GM12878 (cell line): ENCODE data around the gene IRAK3. TPM values are rescaled to one million over a fixed set of nuclear protein-coding genes. Genes with fewer than 3 reads are reported as not detected.

Source experiments
- ATAC-seq: fragments of 200-7000 bp; cut with Tn5 transposase; 3 replicates; pipeline ENCODE4 v1.9.1; 2020; ENCODE audit warnings: mild to moderate bottlenecking, moderate library complexity
- BruUV-seq: library from RNA; stranded (reverse); fragments of 400-500 nt; replicated peaks from 2 replicates; lab custom pipeline; 2021; lab: Mats Ljungman, UMichigan
- CTCF ChIA-PET: fragments of 300-600 bp; sonication (Branson Sonifier 250); formaldehyde crosslinking; extraction: SDS; loops from one replicate; lab custom pipeline; 2021; ENCODE audit warnings: inconsistent platforms; lab: Yijun Ruan, JAX
- POLR2A ChIA-PET: fragments of 350-600 bp; formaldehyde crosslinking; extraction: SDS; loops from one replicate; lab custom pipeline; 2021; ENCODE audit warnings: inconsistent platforms; lab: Charles Lee
- RAD21 ChIA-PET: fragments of 300-600 bp; sonication (Branson Sonifier 250); formaldehyde crosslinking; loops from one replicate; lab custom pipeline; 2023; ENCODE audit warnings: antibody characterized with exemption; ENCODE audit not compliant: unreplicated experiment; lab: Charles Lee
- SMC1A ChIA-PET: fragments of 300-600 bp; sonication (Branson Sonifier 250); formaldehyde crosslinking; loops from one replicate; lab custom pipeline; 2023; ENCODE audit not compliant: unreplicated experiment, uncharacterized antibody; lab: Charles Lee
- DNase-seq: peaks from one replicate; pipeline ENCODE4 v3.0.0-alpha.2; 2011; ENCODE audit warnings: low read depth, low spot score
- FAIRE-seq: peaks from 3 replicates; lab custom pipeline; 2011; peaks lifted over from hg19 to GRCh38; lab: Jason Lieb, UNC
- H2AFZ ChIP-seq: 2 replicates; pipeline ENCODE4 v1.6.0; 2011; ENCODE audit warnings: low read depth, low read length, control low read depth; ENCODE audit not compliant: control insufficient read depth
- H3K27ac ChIP-seq: 2 replicates; pipeline ENCODE4 v1.5.1; 2011; ENCODE audit warnings: control low read depth; ENCODE audit not compliant: control insufficient read depth, insufficient read depth
- H3K27me3 ChIP-seq, 2 experiments: replicated peaks in 1 of 2; 2 replicates each; pipeline versions ENCODE4 v1.6.0 to v1.6.1; 2011; ENCODE audit warnings: low read length in 1 of 2; ENCODE audit not compliant: control insufficient read depth in 2 of 2, insufficient read depth in 2 of 2
- H3K36me3 ChIP-seq, 2 experiments: 2 replicates each; pipeline ENCODE4 v1.5.1; 2011; ENCODE audit warnings: low read length in 1 of 2; ENCODE audit not compliant: control insufficient read depth in 2 of 2, insufficient read depth in 2 of 2
- H3K4me1 ChIP-seq: 2 replicates; pipeline ENCODE4 v1.6.1; 2011; ENCODE audit warnings: mild to moderate bottlenecking, low read length, moderate library complexity, mixed read lengths; ENCODE audit not compliant: control insufficient read depth, insufficient read depth
- H3K4me2 ChIP-seq: 2 replicates; pipeline ENCODE4 v1.6.0; 2011; ENCODE audit warnings: control low read depth; ENCODE audit not compliant: control insufficient read depth, insufficient read depth
- H3K4me3 ChIP-seq: fragments of 200-600 bp; sonication (generic); 2 replicates; pipeline ENCODE4 v1.5.1; 2016
- H3K79me2 ChIP-seq: 2 replicates; pipeline ENCODE4 v1.6.0; 2011; ENCODE audit warnings: low read length; ENCODE audit not compliant: control insufficient read depth, insufficient read depth
- H3K9ac ChIP-seq: 2 replicates; pipeline ENCODE4 v1.8.0; 2011; ENCODE audit warnings: low read length, control low read depth, mixed read lengths; ENCODE audit not compliant: control insufficient read depth, insufficient read depth
- H3K9me3 ChIP-seq: replicated peaks from 3 replicates; pipeline ENCODE4 v1.5.1; 2011; ENCODE audit warnings: mild to moderate bottlenecking, low read length; ENCODE audit not compliant: control insufficient read depth, insufficient read depth
- H4K20me1 ChIP-seq: 2 replicates; pipeline ENCODE4 v1.6.0; 2011; ENCODE audit not compliant: control insufficient read depth, insufficient read depth
- BCL11A ChIP-seq: IDR thresholded peaks from 2 replicates; pipeline ENCODE4 v1.6.1; 2011; ENCODE audit warnings: low read depth, low read length
- EP300 ChIP-seq, 2 experiments: fragments of 150-350 bp in 1 of 2; IDR thresholded peaks; 2 replicates each; pipeline ENCODE4 v1.6.1; 2011 to 2012; ENCODE audit warnings: low read depth in 2 of 2, low read length in 2 of 2, borderline replicate concordance in 1 of 2, improper control_type of control experiment in 1 of 2, inconsistent platforms in 1 of 2; ENCODE audit not compliant: control insufficient read depth in 1 of 2
- IKZF2 ChIP-seq, 2 experiments: fragments of 450-650 bp; IDR thresholded peaks; 2 replicates each; pipeline ENCODE4 v1.6.1; 2017; ENCODE audit warnings: mild to moderate bottlenecking in 2 of 2, moderate library complexity in 2 of 2
- MXI1 ChIP-seq: fragments of 150-350 bp; IDR thresholded peaks from 2 replicates; pipeline ENCODE4 v1.6.1; 2011; ENCODE audit warnings: low read depth, mild to moderate bottlenecking, inconsistent platforms, low read length, improper control_type of control experiment
- RUNX3 ChIP-seq: IDR thresholded peaks from 2 replicates; pipeline ENCODE4 v1.6.1; 2012; ENCODE audit warnings: low read length, inconsistent platforms
- SIN3A ChIP-seq: IDR thresholded peaks from 2 replicates; pipeline ENCODE4 v1.6.1; 2012; ENCODE audit warnings: low read depth, low read length, improper control_type of control experiment
- SPI1 ChIP-seq: IDR thresholded peaks from 2 replicates; pipeline ENCODE4 v1.6.1; 2011; ENCODE audit warnings: low read depth, mild to moderate bottlenecking, low read length, moderate library complexity, borderline replicate concordance; ENCODE audit not compliant: insufficient read depth
- TCF7 ChIP-seq: IDR thresholded peaks from 2 replicates; pipeline ENCODE4 v1.6.1; 2014; ENCODE audit warnings: antibody characterized with exemption, borderline replicate concordance
- ZNF217 ChIP-seq: fragments of 450-650 bp; IDR thresholded peaks from 2 replicates; pipeline ENCODE4 v1.6.1; 2017; ENCODE audit warnings: antibody characterized with exemption, mild to moderate bottlenecking
- WGBS: methylation state at CpG from one replicate; pipeline ENCODE4 v1.1.6; 2016; ENCODE audit warnings: low lambda C conversion rate; ENCODE audit not compliant: insufficient replicate concordance, insufficient coverage; ENCODE audit errors: missing lambda C conversion rate; 5-methylcytosine and 5-hydroxymethylcytosine counted together
- in situ Hi-C: fragments of 300-500 bp; cut with MboI; formaldehyde crosslinking; loops from 9 replicates; pipeline ENCODE4 v1.14.3; 2018; ENCODE audit warnings: mixed read lengths
- intact Hi-C: fragments of 100-400 bp; cut with micrococcal nuclease; formaldehyde crosslinking; loops from one replicate; pipeline ENCODE4 v1.14.2; 2022; ENCODE audit not compliant: unreplicated experiment
- polyA plus RNA-seq, 11 experiments: library from polyadenylated mRNA; depleted of rRNA in 4 of 11; unstranded in 6 of 11; stranded (reverse) in 5 of 11; fragments of >200 nt; fragmentation: Nextera tagmentation in 4 of 11; fragmentation: Illumina TruSeq in 1 of 11; extraction: Ambion mirVana in 4 of 11; extraction: Trizol in 1 of 11; gene quantifications; 1 replicate in 1 of 11; 2 replicates in 10 of 11; pipeline versions ENCODE4 v1.2.1 to v1.2.3, GENCODE V29; 2011 to 2016; ENCODE audit warnings: inconsistent platforms in 2 of 11, missing spikeins in 2 of 11, low read depth in 1 of 11
- total RNA-seq, 4 experiments: library from RNA; depleted of rRNA in 3 of 4; stranded (reverse); fragments of >200 nt in 3 of 4; fragmentation: Illumina TruSeq in 1 of 4; extraction: Trizol in 1 of 4; gene quantifications; 2 replicates each; pipeline versions ENCODE4 v1.2.1 to v1.2.3, GENCODE V29; 2013 to 2021
- TF ChIP-seq, protein P1 (sequence below): fragments of 450-650 bp; IDR thresholded peaks from 2 replicates; pipeline ENCODE4 v1.6.1; 2017; ENCODE audit warnings: mild to moderate bottlenecking, moderate library complexity
- TF ChIP-seq, protein P2 (sequence below): IDR thresholded peaks from 2 replicates; pipeline ENCODE4 v1.6.1; 2012; ENCODE audit warnings: improper control_type of control experiment, low read depth, low read length; ENCODE audit not compliant: insufficient replicate concordance

The IRAK3 gene
- total and polyA plus RNA-seq, 10 of the 15 experiments (the other 5 are each of a cell fraction or from before 2014, with no cell fraction given), result 1.4 to 14.1 (median 5.4) TPM

DNA sequence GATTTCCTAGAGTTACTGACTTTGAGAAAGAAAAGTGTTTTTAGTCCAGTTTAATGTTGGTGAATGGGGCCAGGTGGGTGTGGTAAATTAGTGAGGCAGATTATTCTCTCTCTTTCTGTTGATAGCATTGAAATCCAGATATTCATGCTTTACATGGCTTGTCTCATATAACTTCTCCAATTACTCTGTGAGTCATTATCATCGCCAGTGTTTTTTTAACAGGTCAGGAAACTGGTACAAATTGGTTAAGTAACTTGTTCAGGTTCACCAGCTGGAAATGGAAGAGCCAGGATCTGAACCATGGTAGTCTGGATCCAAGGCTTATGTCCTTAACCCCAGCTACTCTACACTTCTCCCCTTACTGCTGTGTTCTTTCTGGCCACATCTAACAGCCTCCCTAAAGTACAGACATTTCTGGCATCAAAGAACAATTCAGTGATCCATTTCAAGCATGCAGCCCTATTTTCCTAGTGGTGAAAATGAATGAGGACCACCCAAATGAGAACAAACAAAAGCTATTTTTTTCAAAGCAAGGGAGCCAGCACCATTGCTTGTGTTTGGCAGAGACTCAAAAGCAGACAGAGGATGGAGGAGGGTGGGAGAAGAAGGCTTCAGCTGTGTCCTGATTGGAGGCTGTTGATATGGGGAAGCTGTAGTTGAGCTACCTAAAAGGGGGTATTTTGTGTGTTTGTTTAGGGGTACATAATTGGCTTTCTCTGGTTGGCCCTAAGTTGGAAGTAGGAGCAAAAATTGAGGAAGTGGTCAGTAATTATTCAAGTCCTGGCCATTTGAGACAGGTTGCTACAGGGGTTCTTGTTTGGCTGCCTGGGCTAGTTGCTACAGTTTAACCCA lies 1.7 kb downstream of the IRAK3 start:
- ChIA-PET CTCF (interaction anchor here (0.8 to 2.7 kb wide), 10 partner anchors 8 to 190 kb away, joined by 3 to 9 read pairs (median 3); partner anchors contain the start of gene TMBIM4), RAD21 (interaction anchor here (0.9 to 2.0 kb wide), 9 partner anchors 11 to 111 kb away, joined by 3 to 14 read pairs (median 4); partner anchors contain the start of genes HELB, LLPH and TMBIM4), SMC1A (interaction anchor here (0.8 to 2.5 kb wide), 22 partner anchors 8 to 130 kb away, joined by 3 to 21 read pairs (median 3); partner anchors contain the start of gene LLPH), POLR2A (interaction anchor here (0.6 to 1.9 kb wide), 7 partner anchors 12 to 144 kb away, joined by 3 to 5 read pairs (median 4); no protein-coding TSS in a partner anchor)
- no peak for DNase-seq
- peaks cover 8% of the 10 kb centered on the region for H3K79me2 ChIP-seq
- H3K4me2 ChIP-seq, result peak overlapping the region; percentile 6; the same call in 1 of the 2 replicates
- H3K4me3 ChIP-seq, result peak overlapping the region; percentile 22; the same call in 1 of the 2 replicates
- TSS peak; percentile 63 for BruUV-seq
- ATAC-seq, result peak; percentile 53
- H2AFZ ChIP-seq, result peak overlapping the region; percentile 10
- FAIRE-seq, result no peak
- peaks cover 0 to 5% of the 10 kb centered on the region in 2 experiments; a peak in 1 of 4 replicates for H3K27me3 ChIP-seq
- H4K20me1 ChIP-seq, result no peaks in the 10 kb centered on the region
- WGBS, result 6% methylated on average over 1 of the region's 1 CpG
- intact Hi-C loops, result loop anchor here (2.0 kb wide), 1 partner anchor 22 kb away; the partner anchor contains the start of gene TMBIM4
- in situ Hi-C loops, result no loop called here
- no peaks in the 10 kb centered on the region; a peak in 1 of 4 replicates for H3K36me3 ChIP-seq
- H3K9me3 ChIP-seq, result no peaks in the 10 kb centered on the region; the same call in 1 of the 3 replicates
- no peak overlapping the region for H3K9ac ChIP-seq
- H3K27ac ChIP-seq, result peak overlapping the region; percentile 38
- H3K4me1 ChIP-seq, result peaks cover 25% of the 10 kb centered on the region
- TF ChIP-seq, protein P1, sequence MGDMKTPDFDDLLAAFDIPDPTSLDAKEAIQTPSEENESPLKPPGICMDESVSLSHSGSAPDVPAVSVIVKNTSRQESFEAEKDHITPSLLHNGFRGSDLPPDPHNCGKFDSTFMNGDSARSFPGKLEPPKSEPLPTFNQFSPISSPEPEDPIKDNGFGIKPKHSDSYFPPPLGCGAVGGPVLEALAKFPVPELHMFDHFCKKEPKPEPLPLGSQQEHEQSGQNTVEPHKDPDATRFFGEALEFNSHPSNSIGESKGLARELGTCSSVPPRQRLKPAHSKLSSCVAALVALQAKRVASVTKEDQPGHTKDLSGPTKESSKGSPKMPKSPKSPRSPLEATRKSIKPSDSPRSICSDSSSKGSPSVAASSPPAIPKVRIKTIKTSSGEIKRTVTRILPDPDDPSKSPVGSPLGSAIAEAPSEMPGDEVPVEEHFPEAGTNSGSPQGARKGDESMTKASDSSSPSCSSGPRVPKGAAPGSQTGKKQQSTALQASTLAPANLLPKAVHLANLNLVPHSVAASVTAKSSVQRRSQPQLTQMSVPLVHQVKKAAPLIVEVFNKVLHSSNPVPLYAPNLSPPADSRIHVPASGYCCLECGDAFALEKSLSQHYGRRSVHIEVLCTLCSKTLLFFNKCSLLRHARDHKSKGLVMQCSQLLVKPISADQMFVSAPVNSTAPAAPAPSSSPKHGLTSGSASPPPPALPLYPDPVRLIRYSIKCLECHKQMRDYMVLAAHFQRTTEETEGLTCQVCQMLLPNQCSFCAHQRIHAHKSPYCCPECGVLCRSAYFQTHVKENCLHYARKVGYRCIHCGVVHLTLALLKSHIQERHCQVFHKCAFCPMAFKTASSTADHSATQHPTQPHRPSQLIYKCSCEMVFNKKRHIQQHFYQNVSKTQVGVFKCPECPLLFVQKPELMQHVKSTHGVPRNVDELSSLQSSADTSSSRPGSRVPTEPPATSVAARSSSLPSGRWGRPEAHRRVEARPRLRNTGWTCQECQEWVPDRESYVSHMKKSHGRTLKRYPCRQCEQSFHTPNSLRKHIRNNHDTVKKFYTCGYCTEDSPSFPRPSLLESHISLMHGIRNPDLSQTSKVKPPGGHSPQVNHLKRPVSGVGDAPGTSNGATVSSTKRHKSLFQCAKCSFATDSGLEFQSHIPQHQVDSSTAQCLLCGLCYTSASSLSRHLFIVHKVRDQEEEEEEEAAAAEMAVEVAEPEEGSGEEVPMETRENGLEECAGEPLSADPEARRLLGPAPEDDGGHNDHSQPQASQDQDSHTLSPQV, result no peak
- no peak for TF ChIP-seq SIN3A
- peak; percentile 34; the same call in 1 of the 2 replicates for TF ChIP-seq BCL11A
- TF ChIP-seq IKZF2 (IDR thresholded peaks at IDR 0.05), result peak in 1 of 2 experiments; percentile 25; a peak in 2 of 4 replicates
- peak; percentile 30; the same call in 1 of the 2 replicates for TF ChIP-seq MXI1
- TF ChIP-seq, protein P2, sequence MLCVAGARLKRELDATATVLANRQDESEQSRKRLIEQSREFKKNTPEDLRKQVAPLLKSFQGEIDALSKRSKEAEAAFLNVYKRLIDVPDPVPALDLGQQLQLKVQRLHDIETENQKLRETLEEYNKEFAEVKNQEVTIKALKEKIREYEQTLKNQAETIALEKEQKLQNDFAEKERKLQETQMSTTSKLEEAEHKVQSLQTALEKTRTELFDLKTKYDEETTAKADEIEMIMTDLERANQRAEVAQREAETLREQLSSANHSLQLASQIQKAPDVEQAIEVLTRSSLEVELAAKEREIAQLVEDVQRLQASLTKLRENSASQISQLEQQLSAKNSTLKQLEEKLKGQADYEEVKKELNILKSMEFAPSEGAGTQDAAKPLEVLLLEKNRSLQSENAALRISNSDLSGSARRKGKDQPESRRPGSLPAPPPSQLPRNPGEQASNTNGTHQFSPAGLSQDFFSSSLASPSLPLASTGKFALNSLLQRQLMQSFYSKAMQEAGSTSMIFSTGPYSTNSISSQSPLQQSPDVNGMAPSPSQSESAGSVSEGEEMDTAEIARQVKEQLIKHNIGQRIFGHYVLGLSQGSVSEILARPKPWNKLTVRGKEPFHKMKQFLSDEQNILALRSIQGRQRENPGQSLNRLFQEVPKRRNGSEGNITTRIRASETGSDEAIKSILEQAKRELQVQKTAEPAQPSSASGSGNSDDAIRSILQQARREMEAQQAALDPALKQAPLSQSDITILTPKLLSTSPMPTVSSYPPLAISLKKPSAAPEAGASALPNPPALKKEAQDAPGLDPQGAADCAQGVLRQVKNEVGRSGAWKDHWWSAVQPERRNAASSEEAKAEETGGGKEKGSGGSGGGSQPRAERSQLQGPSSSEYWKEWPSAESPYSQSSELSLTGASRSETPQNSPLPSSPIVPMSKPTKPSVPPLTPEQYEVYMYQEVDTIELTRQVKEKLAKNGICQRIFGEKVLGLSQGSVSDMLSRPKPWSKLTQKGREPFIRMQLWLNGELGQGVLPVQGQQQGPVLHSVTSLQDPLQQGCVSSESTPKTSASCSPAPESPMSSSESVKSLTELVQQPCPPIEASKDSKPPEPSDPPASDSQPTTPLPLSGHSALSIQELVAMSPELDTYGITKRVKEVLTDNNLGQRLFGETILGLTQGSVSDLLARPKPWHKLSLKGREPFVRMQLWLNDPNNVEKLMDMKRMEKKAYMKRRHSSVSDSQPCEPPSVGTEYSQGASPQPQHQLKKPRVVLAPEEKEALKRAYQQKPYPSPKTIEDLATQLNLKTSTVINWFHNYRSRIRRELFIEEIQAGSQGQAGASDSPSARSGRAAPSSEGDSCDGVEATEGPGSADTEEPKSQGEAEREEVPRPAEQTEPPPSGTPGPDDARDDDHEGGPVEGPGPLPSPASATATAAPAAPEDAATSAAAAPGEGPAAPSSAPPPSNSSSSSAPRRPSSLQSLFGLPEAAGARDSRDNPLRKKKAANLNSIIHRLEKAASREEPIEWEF, result peak; percentile 6
- no peak for TF ChIP-seq ZNF217
- peak; percentile 9; the same call in 1 of the 2 replicates for TF ChIP-seq RUNX3
- peak; percentile 91 for TF ChIP-seq SPI1
- no peak for TF ChIP-seq TCF7
- TF ChIP-seq EP300 (IDR thresholded peaks at IDR 0.05; ENCODE audit: borderline replicate concordance in 1 of 2, control insufficient read depth in 1 of 2, low read depth in 2 of 2, low read length in 2 of 2), result 0 out of 4 replicates have a peak, but pooled peaks of 1 of the 2 experiments have one; percentile 10
